HFFc6 (cell line): ENCODE data around the gene MN1. TPM values are rescaled to one million over a fixed set of nuclear protein-coding genes. Genes with fewer than 3 reads are reported as not detected.

Source experiments
- DNase-seq: peaks from one replicate; pipeline ENCODE4 v3.0.0-alpha.2; 2018
- H3K27ac Mint-ChIP-seq: 2 replicates; pipeline ENCODE4 v1.8.0; 2020; ENCODE audit warnings: mild to moderate bottlenecking, mixed read lengths
- H3K27me3 Mint-ChIP-seq: 2 replicates; pipeline ENCODE4 v1.8.0; 2021; ENCODE audit warnings: mild to moderate bottlenecking, moderate library complexity, mixed read lengths; ENCODE audit not compliant: insufficient read depth
- H3K36me3 Mint-ChIP-seq: 2 replicates; pipeline ENCODE4 v1.8.0; 2021; ENCODE audit warnings: low read depth, mixed read lengths
- H3K4me1 Mint-ChIP-seq: 2 replicates; pipeline ENCODE4 v1.8.0; 2020; ENCODE audit warnings: low read depth, mixed read lengths
- H3K4me3 Mint-ChIP-seq: 2 replicates; pipeline ENCODE4 v1.8.0; 2020; ENCODE audit warnings: mild to moderate bottlenecking, moderate library complexity, mixed read lengths
- H3K9me3 Mint-ChIP-seq: 2 replicates; pipeline ENCODE4 v1.8.0; 2020; ENCODE audit warnings: mild to moderate bottlenecking, mixed read lengths
- total RNA-seq, 6 experiments: library from RNA; stranded (reverse); fragmentation: NEBNext Ultra II Directional; extraction: Animal tissue kit (Norgen Biotek cat#: 25700); gene quantifications; 2 replicates in 1 of 6; 3 replicates in 5 of 6; pipeline ENCODE4 v1.2.3, GENCODE V29; 2021
- TF ChIP-seq, protein P1 (sequence below): fragments of 200-600 bp; sonication (generic); IDR thresholded peaks from 2 replicates; pipeline ENCODE4 v1.5.0; 2021; ENCODE audit warnings: antibody characterized with exemption, mild to moderate bottlenecking

Gene MN1
- total RNA-seq, 6 experiments from 2014 or later, result 0.09 to 0.14 (median 0.12) TPM

DNA sequence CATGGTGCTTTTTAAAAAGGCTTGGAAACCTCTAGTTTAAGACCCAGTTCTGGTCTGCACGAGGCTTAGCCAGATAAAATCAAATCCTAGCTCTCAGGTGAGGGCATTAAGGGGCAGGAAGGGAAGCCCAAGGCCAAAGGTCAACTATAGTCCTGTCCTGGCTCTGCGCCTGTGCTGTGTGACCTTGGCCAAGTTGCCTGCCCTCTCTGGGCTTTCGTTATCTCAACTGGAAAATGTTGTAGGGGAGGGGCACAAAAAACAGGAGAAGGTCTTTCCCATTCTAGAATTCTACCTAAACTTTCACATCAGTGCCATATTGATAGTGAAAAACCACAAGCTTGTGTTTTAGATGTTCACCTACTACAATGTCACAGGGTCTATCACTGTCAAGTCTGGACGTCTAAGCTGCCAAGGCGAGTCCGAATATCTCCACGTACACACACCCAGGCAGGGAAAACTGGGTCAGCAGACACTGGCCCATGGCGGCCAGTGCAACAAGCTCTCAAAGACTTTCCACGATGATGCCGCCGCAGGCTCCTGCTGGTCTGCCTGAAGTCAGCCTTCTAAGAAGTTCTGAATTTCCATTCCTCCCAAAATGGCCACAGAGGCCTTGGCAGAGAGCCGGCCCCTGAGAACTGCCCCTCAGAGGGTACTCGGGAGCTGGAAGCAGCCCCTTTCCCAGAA lies 18.0 kb downstream of the MN1 start:
- no peak for DNase-seq
- TF ChIP-seq, protein P1, sequence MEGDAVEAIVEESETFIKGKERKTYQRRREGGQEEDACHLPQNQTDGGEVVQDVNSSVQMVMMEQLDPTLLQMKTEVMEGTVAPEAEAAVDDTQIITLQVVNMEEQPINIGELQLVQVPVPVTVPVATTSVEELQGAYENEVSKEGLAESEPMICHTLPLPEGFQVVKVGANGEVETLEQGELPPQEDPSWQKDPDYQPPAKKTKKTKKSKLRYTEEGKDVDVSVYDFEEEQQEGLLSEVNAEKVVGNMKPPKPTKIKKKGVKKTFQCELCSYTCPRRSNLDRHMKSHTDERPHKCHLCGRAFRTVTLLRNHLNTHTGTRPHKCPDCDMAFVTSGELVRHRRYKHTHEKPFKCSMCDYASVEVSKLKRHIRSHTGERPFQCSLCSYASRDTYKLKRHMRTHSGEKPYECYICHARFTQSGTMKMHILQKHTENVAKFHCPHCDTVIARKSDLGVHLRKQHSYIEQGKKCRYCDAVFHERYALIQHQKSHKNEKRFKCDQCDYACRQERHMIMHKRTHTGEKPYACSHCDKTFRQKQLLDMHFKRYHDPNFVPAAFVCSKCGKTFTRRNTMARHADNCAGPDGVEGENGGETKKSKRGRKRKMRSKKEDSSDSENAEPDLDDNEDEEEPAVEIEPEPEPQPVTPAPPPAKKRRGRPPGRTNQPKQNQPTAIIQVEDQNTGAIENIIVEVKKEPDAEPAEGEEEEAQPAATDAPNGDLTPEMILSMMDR, result no peak
- Mint-ChIP-seq H3K9me3 (no peaks in the 10 kb centered on the region), H3K4me1 (peaks cover 10% of the 10 kb centered on the region), H3K36me3 (no peaks in the 10 kb centered on the region), H3K27ac (no peak overlapping the region), H3K27me3 (peaks cover 20% of the 10 kb centered on the region), H3K4me3 (no peak overlapping the region)

DNA sequence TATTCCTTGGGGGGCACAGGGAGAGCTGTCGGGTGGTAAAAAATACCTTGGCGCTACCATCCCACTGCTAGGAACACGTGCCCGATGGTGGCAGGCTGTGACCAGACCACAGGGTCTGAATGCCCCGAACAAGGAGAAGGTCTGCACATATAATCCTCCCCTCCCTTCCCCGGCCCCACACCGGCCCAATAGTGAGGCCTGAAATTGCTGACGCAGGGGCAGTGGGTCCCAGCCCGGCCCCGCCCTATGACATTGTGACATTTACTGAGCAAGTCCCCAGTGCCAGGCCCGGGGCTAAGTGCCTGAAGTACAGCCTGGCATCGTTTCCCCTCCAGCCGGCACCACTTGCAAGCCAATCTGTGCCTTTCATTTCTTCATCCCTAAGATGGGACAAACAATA lies 19.5 kb downstream of the MN1 start:
- TF ChIP-seq, protein P1, result no peak
- no peaks in the 10 kb centered on the region for H3K9me3 Mint-ChIP-seq
- peaks cover 24% of the 10 kb centered on the region for H3K27me3 Mint-ChIP-seq
- no peaks in the 10 kb centered on the region for H3K36me3 Mint-ChIP-seq
- peaks cover 24% of the 10 kb centered on the region for H3K4me1 Mint-ChIP-seq
- no peak for DNase-seq
- no peak overlapping the region for H3K27ac Mint-ChIP-seq
- H3K4me3 Mint-ChIP-seq, result no peak overlapping the region

DNA sequence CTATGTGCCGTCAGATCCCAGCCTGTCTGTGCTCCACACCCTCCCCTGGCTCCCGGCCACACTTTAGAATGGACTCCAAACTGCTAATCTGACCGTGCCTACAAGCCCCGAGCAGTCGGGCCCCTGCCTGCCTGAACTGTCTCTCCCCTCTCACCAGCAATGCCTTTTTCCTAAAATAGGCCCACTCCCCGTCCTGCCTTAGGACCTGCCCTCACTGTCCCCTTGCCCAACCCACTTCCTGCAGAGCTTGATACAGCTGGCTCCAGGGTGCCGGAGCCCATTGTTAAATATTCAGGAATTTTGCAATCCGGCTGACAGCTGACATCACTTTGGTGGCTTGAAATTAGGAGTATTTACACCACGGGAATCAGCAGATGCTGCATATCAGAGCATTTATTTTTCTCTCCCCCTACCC lies 21.4 kb downstream of the MN1 start:
- peaks cover 21% of the 10 kb centered on the region for H3K27me3 Mint-ChIP-seq
- TF ChIP-seq, protein P1, result no peak
- no peaks in the 10 kb centered on the region for H3K9me3 Mint-ChIP-seq
- H3K4me1 Mint-ChIP-seq, result peaks cover 31% of the 10 kb centered on the region
- no peak overlapping the region for H3K27ac Mint-ChIP-seq
- H3K36me3 Mint-ChIP-seq, result no peaks in the 10 kb centered on the region
- H3K4me3 Mint-ChIP-seq, result no peak overlapping the region
- DNase-seq, result no peak

DNA sequence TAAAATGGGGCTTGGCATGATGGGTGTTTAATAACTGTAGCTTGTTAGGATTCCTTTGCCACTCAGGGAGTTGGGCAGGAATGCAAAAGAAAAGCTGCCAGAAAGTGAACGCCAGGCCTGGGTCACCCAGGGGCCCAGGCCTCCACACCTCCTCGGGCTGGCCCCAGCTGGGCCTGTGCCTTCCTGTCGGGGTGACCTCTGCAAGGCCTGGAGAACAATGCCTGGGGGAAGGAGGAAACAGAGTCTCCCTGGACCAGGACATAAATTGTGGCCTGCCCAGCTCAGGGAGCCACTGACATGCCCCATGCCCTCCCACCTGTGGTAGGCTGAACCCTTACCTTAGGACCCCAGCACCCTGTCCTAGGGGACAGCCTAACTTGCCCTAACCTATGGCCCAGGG lies 21.9 kb downstream of the MN1 start:
- no peak overlapping the region for H3K27ac Mint-ChIP-seq

DNA sequence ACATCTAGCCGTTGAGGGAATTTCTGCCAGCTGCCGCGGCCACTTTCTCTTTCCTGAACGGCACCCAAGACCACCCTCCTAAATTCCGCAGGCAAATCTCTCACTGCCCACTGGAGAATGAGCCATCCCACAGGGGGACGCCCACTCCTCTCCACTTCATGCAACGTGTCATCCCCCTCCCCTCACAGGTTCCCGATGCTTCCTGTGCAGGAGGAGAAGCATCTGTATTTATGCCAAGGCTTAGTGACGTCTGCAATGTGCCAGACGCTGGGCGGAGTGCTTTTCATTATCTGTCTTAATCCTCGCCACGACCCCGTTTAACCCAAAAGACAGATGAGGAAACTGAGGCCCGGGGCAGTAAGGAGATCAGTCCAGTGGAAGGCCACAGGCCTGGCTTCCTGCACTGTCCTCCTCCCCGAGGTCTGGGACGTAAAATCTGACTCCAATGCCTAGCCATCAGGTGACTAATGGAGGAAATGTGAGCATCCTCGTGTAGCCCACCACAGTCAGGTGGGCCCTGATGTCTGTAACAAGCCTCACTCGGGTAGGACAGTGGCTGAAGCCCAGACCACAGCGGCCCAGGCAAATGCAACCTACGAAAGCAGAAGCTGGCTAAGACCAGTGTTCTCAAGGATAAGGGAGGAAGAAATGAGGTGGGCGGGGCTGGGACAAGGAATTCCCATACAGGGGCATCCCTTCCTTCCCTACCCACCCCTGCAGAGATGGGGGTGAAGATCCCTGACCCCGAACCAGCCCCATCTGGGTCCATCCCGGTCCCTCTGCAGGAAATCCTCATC lies 23.1 kb downstream of the MN1 start:
- TF ChIP-seq, protein P1, result no peak
- H3K4me3 Mint-ChIP-seq, result peak overlapping the region; percentile 78; the same call in 1 of the 2 replicates
- no peaks in the 10 kb centered on the region for H3K9me3 Mint-ChIP-seq
- H3K36me3 Mint-ChIP-seq, result no peaks in the 10 kb centered on the region
- peaks cover 19% of the 10 kb centered on the region for H3K27me3 Mint-ChIP-seq
- DNase-seq, result no peak
- H3K4me1 Mint-ChIP-seq, result peaks cover 26% of the 10 kb centered on the region
- H3K27ac Mint-ChIP-seq, result no peak overlapping the region

More for the DNA sequence above, 21.9 kb downstream of the MN1 start:
- Mint-ChIP-seq H3K36me3 (no peaks in the 10 kb centered on the region), H3K27me3 (peaks cover 16% of the 10 kb centered on the region), H3K9me3 (no peaks in the 10 kb centered on the region), H3K4me3 (no peak overlapping the region), H3K4me1 (peaks cover 26% of the 10 kb centered on the region)
- TF ChIP-seq, protein P1, result no peak
- DNase-seq, result no peak
